Fibroblast of skin of left biceps (primary cell): Measurements from ENCODE around the gene HOXD9.

Source experiments
- DNase-seq, 2 experiments: peaks; one replicate each; pipeline ENCODE4 v3.0.0-alpha.2; 2013; ENCODE audit warnings: low read depth in 2 of 2

HOXD9 gene

GRCh38 chr2:176124110-176124946 is 1.8 kb downstream of the HOXD9 start:
- no peak for DNase-seq

GRCh38 chr2:176124947-176125771 is 2.6 kb downstream of the HOXD9 start:
- DNase-seq: no peak

GRCh38 chr2:176125772-176126054 is 3.2 kb downstream of the HOXD9 start:
- no peak for DNase-seq

GRCh38 chr2:176126929-176127773 is 4.6 kb downstream of the HOXD9 start:
- DNase-seq: no peak

GRCh38 chr2:176127774-176128072 is 5.2 kb downstream of the HOXD9 start:
- DNase-seq: no peak

GRCh38 chr2:176128172-176128981 is 5.9 kb downstream of the HOXD9 start:
- DNase-seq: no peak

GRCh38 chr2:176128982-176129796 is 6.7 kb downstream of the HOXD9 start, which contains the start of gene HOXD8:
Gene HOXD8 (plus strand): TSS chr2:176129705. CDS start chr2:176130367, 662 bp downstream.
- DNase-seq: peak; percentile 87 to 88

GRCh38 chr2:176129813-176130146 is 7.3 kb downstream of the HOXD9 start:
- no peak for DNase-seq

- peak; percentile 94 to 96 for DNase-seq
Measured at GRCh38 chr2:176130147-176130956, 7.8 kb downstream of the HOXD9 start.

GRCh38 chr2:176130957-176131847 is 8.7 kb downstream of the HOXD9 start:
- no peak for DNase-seq

- DNase-seq: no peak
Measured at GRCh38 chr2:176131848-176132158, 9.3 kb downstream of the HOXD9 start.

- DNase-seq: peak in 1 of 2 experiments; percentile 67
Measured at GRCh38 chr2:176132205-176133171, 10.0 kb downstream of the HOXD9 start.

- no peak for DNase-seq
Measured at GRCh38 chr2:176133389-176133788, 10.9 kb downstream of the HOXD9 start.

GRCh38 chr2:176134035-176134434 is 11.5 kb downstream of the HOXD9 start:
- DNase-seq: no peak

GRCh38 chr2:176135035-176135440 is 12.5 kb downstream of the HOXD9 start:
- DNase-seq: no peak

GRCh38 chr2:176136374-176137251 is 14.1 kb downstream of the HOXD9 start:
- peak in 1 of 2 experiments; percentile 70 for DNase-seq

GRCh38 chr2:176137252-176137580 is 14.7 kb downstream of the HOXD9 start:
- no peak for DNase-seq
